GM12878 (cell line): ENCODE results near the gene QSOX1. TPM values are rescaled to one million over a fixed set of nuclear protein-coding genes. Genes with fewer than 3 reads are reported as not detected.

ENCODE experiments used
- ATAC-seq: fragments of 200-7000 bp; cut with Tn5 transposase; 3 replicates; pipeline ENCODE4 v1.9.1; 2020; ENCODE audit warnings: mild to moderate bottlenecking, moderate library complexity
- BruUV-seq: library from RNA; stranded (reverse); fragments of 400-500 nt; replicated peaks from 2 replicates; lab custom pipeline; 2021; lab: Mats Ljungman, UMichigan
- CTCF ChIA-PET: fragments of 300-600 bp; sonication (Branson Sonifier 250); formaldehyde crosslinking; extraction: SDS; loops from one replicate; lab custom pipeline; 2021; ENCODE audit warnings: inconsistent platforms; lab: Yijun Ruan, JAX
- POLR2A ChIA-PET: fragments of 350-600 bp; formaldehyde crosslinking; extraction: SDS; loops from one replicate; lab custom pipeline; 2021; ENCODE audit warnings: inconsistent platforms; lab: Charles Lee
- RAD21 ChIA-PET: fragments of 300-600 bp; sonication (Branson Sonifier 250); formaldehyde crosslinking; loops from one replicate; lab custom pipeline; 2023; ENCODE audit warnings: antibody characterized with exemption; ENCODE audit not compliant: unreplicated experiment; lab: Charles Lee
- SMC1A ChIA-PET: fragments of 300-600 bp; sonication (Branson Sonifier 250); formaldehyde crosslinking; loops from one replicate; lab custom pipeline; 2023; ENCODE audit not compliant: unreplicated experiment, uncharacterized antibody; lab: Charles Lee
- DNase-seq: peaks from one replicate; pipeline ENCODE4 v3.0.0-alpha.2; 2011; ENCODE audit warnings: low read depth, low spot score
- FAIRE-seq: peaks from 3 replicates; lab custom pipeline; 2011; peaks lifted over from hg19 to GRCh38; lab: Jason Lieb, UNC
- H2AFZ ChIP-seq: 2 replicates; pipeline ENCODE4 v1.6.0; 2011; ENCODE audit warnings: low read depth, low read length, control low read depth; ENCODE audit not compliant: control insufficient read depth
- H3K27ac ChIP-seq: 2 replicates; pipeline ENCODE4 v1.5.1; 2011; ENCODE audit warnings: control low read depth; ENCODE audit not compliant: control insufficient read depth, insufficient read depth
- H3K27me3 ChIP-seq, 2 experiments: replicated peaks in 1 of 2; 2 replicates each; pipeline versions ENCODE4 v1.6.0 to v1.6.1; 2011; ENCODE audit warnings: low read length in 1 of 2; ENCODE audit not compliant: control insufficient read depth in 2 of 2, insufficient read depth in 2 of 2
- H3K36me3 ChIP-seq, 2 experiments: 2 replicates each; pipeline ENCODE4 v1.5.1; 2011; ENCODE audit warnings: low read length in 1 of 2; ENCODE audit not compliant: control insufficient read depth in 2 of 2, insufficient read depth in 2 of 2
- H3K4me1 ChIP-seq: 2 replicates; pipeline ENCODE4 v1.6.1; 2011; ENCODE audit warnings: mild to moderate bottlenecking, low read length, moderate library complexity, mixed read lengths; ENCODE audit not compliant: control insufficient read depth, insufficient read depth
- H3K4me2 ChIP-seq: 2 replicates; pipeline ENCODE4 v1.6.0; 2011; ENCODE audit warnings: control low read depth; ENCODE audit not compliant: control insufficient read depth, insufficient read depth
- H3K4me3 ChIP-seq: fragments of 200-600 bp; sonication (generic); 2 replicates; pipeline ENCODE4 v1.5.1; 2016
- H3K79me2 ChIP-seq: 2 replicates; pipeline ENCODE4 v1.6.0; 2011; ENCODE audit warnings: low read length; ENCODE audit not compliant: control insufficient read depth, insufficient read depth
- H3K9ac ChIP-seq: 2 replicates; pipeline ENCODE4 v1.8.0; 2011; ENCODE audit warnings: low read length, control low read depth, mixed read lengths; ENCODE audit not compliant: control insufficient read depth, insufficient read depth
- H3K9me3 ChIP-seq: replicated peaks from 3 replicates; pipeline ENCODE4 v1.5.1; 2011; ENCODE audit warnings: mild to moderate bottlenecking, low read length; ENCODE audit not compliant: control insufficient read depth, insufficient read depth
- H4K20me1 ChIP-seq: 2 replicates; pipeline ENCODE4 v1.6.0; 2011; ENCODE audit not compliant: control insufficient read depth, insufficient read depth
- BHLHE40 ChIP-seq, 2 experiments: fragments of 450-650 bp in 1 of 2; IDR thresholded peaks; 2 replicates each; pipeline ENCODE4 v1.6.1; 2011 to 2017; ENCODE audit warnings: low read depth in 2 of 2, borderline replicate concordance in 1 of 2, improper control_type of control experiment in 1 of 2, low read length in 1 of 2, mild to moderate bottlenecking in 1 of 2
- CHD4 ChIP-seq: fragments of 200-600 bp; sonication (generic); IDR thresholded peaks from 2 replicates; pipeline ENCODE4 v1.6.1; 2016; ENCODE audit warnings: mild to moderate bottlenecking
- GATAD2B ChIP-seq: fragments of 450-650 bp; conservative IDR thresholded peaks from 2 replicates; pipeline ENCODE4 v1.6.1; 2017; ENCODE audit warnings: low read depth, mild to moderate bottlenecking, moderate library complexity
- HCFC1 ChIP-seq: fragments of 150-350 bp; IDR thresholded peaks from 2 replicates; pipeline ENCODE4 v1.6.1; 2014; ENCODE audit warnings: low read length
- HDAC2 ChIP-seq: fragments of 200-600 bp; sonication (generic); IDR thresholded peaks from 2 replicates; pipeline ENCODE4 v1.6.1; 2017
- JUND ChIP-seq: IDR thresholded peaks from 2 replicates; pipeline ENCODE4 v1.6.1; 2012; ENCODE audit warnings: low read depth, mild to moderate bottlenecking, low read length, improper control_type of control experiment, moderate library complexity
- RAD51 ChIP-seq: fragments of 450-650 bp; IDR thresholded peaks from 2 replicates; pipeline ENCODE4 v1.6.1; 2016; ENCODE audit warnings: moderate library complexity, mild to moderate bottlenecking, inconsistent platforms
- RBBP5 ChIP-seq: fragments of 200-600 bp; sonication (generic); conservative IDR thresholded peaks from 2 replicates; pipeline ENCODE4 v1.6.1; 2016
- RFX5 ChIP-seq: IDR thresholded peaks from 2 replicates; pipeline ENCODE4 v1.6.1; 2011; ENCODE audit warnings: low read depth, low read length, improper control_type of control experiment
- SMAD5 ChIP-seq: IDR thresholded peaks from 2 replicates; pipeline ENCODE4 v1.6.1; 2016; ENCODE audit warnings: antibody characterized with exemption, low read depth
- YBX1 ChIP-seq: fragments of 450-650 bp; IDR thresholded peaks from 2 replicates; pipeline ENCODE4 v1.6.1; 2016; ENCODE audit warnings: antibody characterized with exemption
- ZNF24 ChIP-seq: fragments of 450-650 bp; IDR thresholded peaks from 2 replicates; pipeline ENCODE4 v1.6.1; 2017; ENCODE audit warnings: antibody characterized with exemption, mild to moderate bottlenecking
- WGBS: methylation state at CpG from one replicate; pipeline ENCODE4 v1.1.6; 2016; ENCODE audit warnings: low lambda C conversion rate; ENCODE audit not compliant: insufficient replicate concordance, insufficient coverage; ENCODE audit errors: missing lambda C conversion rate; 5-methylcytosine and 5-hydroxymethylcytosine counted together
- in situ Hi-C: fragments of 300-500 bp; cut with MboI; formaldehyde crosslinking; loops from 9 replicates; pipeline ENCODE4 v1.14.3; 2018; ENCODE audit warnings: mixed read lengths
- intact Hi-C: fragments of 100-400 bp; cut with micrococcal nuclease; formaldehyde crosslinking; loops from one replicate; pipeline ENCODE4 v1.14.2; 2022; ENCODE audit not compliant: unreplicated experiment
- polyA plus RNA-seq, 11 experiments: library from polyadenylated mRNA; depleted of rRNA in 4 of 11; unstranded in 6 of 11; stranded (reverse) in 5 of 11; fragments of >200 nt; fragmentation: Nextera tagmentation in 4 of 11; fragmentation: Illumina TruSeq in 1 of 11; extraction: Ambion mirVana in 4 of 11; extraction: Trizol in 1 of 11; gene quantifications; 1 replicate in 1 of 11; 2 replicates in 10 of 11; pipeline versions ENCODE4 v1.2.1 to v1.2.3, GENCODE V29; 2011 to 2016; ENCODE audit warnings: inconsistent platforms in 2 of 11, missing spikeins in 2 of 11, low read depth in 1 of 11
- total RNA-seq, 4 experiments: library from RNA; depleted of rRNA in 3 of 4; stranded (reverse); fragments of >200 nt in 3 of 4; fragmentation: Illumina TruSeq in 1 of 4; extraction: Trizol in 1 of 4; gene quantifications; 2 replicates each; pipeline versions ENCODE4 v1.2.1 to v1.2.3, GENCODE V29; 2013 to 2021
- TF ChIP-seq, protein P1 (sequence below): fragments of 450-650 bp; formaldehyde crosslinking; IDR thresholded peaks from 2 replicates; pipeline ENCODE4 v1.5.0; 2022; ENCODE audit warnings: mild to moderate bottlenecking, missing genetic modification characterization
- TF ChIP-seq, protein P2 (sequence below): fragments of 450-650 bp; IDR thresholded peaks from 2 replicates; pipeline ENCODE4 v1.6.1; 2017; ENCODE audit warnings: antibody characterized with exemption, mild to moderate bottlenecking, moderate library complexity

QSOX1 gene
- total and polyA plus RNA-seq, 10 of the 15 experiments (the other 5 are each of a cell fraction or from before 2014, with no cell fraction given) = 1.8 to 31.3 (median 11.2) TPM

DNA sequence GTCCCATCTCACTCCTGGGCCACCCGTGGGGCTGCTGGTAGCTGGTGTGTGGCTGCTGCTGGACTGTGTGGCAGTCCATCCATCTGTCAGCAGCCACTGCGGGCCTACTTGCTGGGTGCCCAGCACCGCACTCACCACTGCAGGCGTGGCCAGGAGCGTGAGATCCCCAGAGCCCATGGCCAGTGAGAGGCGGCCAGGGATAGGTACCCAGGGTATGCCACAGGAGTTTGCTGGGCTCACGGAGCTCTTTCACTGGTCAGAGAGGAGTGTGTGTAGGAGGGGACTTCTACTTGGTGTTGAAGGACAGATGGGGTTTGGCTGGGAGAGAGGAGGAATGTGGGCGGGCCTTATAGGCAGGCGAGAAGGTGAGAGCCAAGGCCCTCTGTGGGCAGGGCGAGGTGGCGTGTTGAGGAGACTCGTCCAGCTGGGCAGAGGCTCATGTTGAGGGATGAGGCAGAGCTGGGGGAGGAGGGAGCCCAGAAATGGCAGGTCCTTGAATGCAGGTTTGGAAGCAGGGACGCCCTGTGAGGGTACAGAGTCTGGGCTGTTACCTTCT lies 15.0 kb downstream of the QSOX1 start:
- Histone ChIP-seq H3K79me2 (no peaks in the 10 kb centered on the region), H3K4me1 (no peaks in the 10 kb centered on the region), H2AFZ (no peak overlapping the region), H3K9ac (no peak overlapping the region), H3K27ac (no peak overlapping the region), H4K20me1 (no peaks in the 10 kb centered on the region), H3K9me3 (no peaks in the 10 kb centered on the region), H3K36me3 (peaks cover 0 to 8% of the 10 kb centered on the region in 2 experiments; a peak in 2 of 4 replicates), H3K4me3 (no peak overlapping the region), H3K27me3 (no peaks in the 10 kb centered on the region), H3K4me2 (no peak overlapping the region)
- intact Hi-C loops (no loop called here), in situ Hi-C loops (no loop called here)
- ChIA-PET POLR2A (no interaction called here), SMC1A (interaction anchor here (1.0 to 1.6 kb wide), 2 partner anchors 9 to 11 kb away, joined by 3 read pairs; no protein-coding TSS in a partner anchor), RAD21 (interaction anchor here (1.5 to 1.6 kb wide), 2 partner anchors 9 to 302 kb away, joined by 5 read pairs; no protein-coding TSS in a partner anchor), CTCF (interaction anchor here (1.4 to 4.6 kb wide), 7 partner anchors 10 to 460 kb away, joined by 4 to 37 read pairs (median 6); no protein-coding TSS in a partner anchor)
- 87% methylated on average over 13 of the region's 13 CpGs for WGBS
- no TSS peak for BruUV-seq
- FAIRE-seq (no peak), DNase-seq (no peak), ATAC-seq (no peak)
- TF ChIP-seq GATAD2B = no peak
- no peak for TF ChIP-seq RAD51
- no peak for TF ChIP-seq JUND
- TF ChIP-seq RFX5 = no peak
- TF ChIP-seq CHD4 = no peak
- TF ChIP-seq, protein P1, sequence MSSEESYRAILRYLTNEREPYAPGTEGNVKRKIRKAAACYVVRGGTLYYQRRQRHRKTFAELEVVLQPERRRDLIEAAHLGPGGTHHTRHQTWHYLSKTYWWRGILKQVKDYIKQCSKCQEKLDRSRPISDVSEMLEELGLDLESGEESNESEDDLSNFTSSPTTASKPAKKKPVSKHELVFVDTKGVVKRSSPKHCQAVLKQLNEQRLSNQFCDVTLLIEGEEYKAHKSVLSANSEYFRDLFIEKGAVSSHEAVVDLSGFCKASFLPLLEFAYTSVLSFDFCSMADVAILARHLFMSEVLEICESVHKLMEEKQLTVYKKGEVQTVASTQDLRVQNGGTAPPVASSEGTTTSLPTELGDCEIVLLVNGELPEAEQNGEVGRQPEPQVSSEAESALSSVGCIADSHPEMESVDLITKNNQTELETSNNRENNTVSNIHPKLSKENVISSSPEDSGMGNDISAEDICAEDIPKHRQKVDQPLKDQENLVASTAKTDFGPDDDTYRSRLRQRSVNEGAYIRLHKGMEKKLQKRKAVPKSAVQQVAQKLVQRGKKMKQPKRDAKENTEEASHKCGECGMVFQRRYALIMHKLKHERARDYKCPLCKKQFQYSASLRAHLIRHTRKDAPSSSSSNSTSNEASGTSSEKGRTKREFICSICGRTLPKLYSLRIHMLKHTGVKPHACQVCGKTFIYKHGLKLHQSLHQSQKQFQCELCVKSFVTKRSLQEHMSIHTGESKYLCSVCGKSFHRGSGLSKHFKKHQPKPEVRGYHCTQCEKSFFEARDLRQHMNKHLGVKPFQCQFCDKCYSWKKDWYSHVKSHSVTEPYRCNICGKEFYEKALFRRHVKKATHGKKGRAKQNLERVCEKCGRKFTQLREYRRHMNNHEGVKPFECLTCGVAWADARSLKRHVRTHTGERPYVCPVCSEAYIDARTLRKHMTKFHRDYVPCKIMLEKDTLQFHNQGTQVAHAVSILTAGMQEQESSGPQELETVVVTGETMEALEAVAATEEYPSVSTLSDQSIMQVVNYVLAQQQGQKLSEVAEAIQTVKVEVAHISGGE = no peak
- no peak for TF ChIP-seq ZNF24
- TF ChIP-seq, protein P2, sequence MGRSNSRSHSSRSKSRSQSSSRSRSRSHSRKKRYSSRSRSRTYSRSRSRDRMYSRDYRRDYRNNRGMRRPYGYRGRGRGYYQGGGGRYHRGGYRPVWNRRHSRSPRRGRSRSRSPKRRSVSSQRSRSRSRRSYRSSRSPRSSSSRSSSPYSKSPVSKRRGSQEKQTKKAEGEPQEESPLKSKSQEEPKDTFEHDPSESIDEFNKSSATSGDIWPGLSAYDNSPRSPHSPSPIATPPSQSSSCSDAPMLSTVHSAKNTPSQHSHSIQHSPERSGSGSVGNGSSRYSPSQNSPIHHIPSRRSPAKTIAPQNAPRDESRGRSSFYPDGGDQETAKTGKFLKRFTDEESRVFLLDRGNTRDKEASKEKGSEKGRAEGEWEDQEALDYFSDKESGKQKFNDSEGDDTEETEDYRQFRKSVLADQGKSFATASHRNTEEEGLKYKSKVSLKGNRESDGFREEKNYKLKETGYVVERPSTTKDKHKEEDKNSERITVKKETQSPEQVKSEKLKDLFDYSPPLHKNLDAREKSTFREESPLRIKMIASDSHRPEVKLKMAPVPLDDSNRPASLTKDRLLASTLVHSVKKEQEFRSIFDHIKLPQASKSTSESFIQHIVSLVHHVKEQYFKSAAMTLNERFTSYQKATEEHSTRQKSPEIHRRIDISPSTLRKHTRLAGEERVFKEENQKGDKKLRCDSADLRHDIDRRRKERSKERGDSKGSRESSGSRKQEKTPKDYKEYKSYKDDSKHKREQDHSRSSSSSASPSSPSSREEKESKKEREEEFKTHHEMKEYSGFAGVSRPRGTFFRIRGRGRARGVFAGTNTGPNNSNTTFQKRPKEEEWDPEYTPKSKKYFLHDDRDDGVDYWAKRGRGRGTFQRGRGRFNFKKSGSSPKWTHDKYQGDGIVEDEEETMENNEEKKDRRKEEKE = no peak
- no peak for TF ChIP-seq HCFC1
- no peak for TF ChIP-seq HDAC2
- TF ChIP-seq BHLHE40 (IDR thresholded peaks at IDR 0.05; ENCODE audit: borderline replicate concordance in 1 of 2, low read depth in 2 of 2, low read length in 1 of 2) = no peak
- no peak for TF ChIP-seq RBBP5
- no peak for TF ChIP-seq YBX1
- TF ChIP-seq SMAD5 = no peak
